Measurements from ENCODE around the gene POU6F2.

DNA sequence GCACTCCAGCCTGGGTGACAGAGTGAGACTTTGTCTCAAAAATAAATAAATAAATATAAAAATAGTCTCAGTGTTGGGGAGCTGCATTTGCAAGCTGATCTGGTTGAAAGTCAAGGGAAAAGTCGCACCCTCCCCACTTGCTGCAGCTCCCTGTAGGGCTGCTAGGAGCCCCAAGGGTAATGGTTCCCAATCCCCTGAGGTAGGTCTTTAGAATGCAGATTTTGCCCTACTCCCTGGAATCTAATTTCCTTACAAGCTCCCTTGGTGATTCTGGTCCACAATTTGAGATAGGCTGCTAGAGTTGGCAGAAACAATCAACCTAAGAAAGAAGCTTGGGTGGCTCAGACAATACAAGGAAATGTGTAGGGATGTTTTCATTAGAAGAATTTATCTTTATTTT is 356.0 kb downstream of the POU6F2 start:
- TF ChIP-seq, protein P1, sequence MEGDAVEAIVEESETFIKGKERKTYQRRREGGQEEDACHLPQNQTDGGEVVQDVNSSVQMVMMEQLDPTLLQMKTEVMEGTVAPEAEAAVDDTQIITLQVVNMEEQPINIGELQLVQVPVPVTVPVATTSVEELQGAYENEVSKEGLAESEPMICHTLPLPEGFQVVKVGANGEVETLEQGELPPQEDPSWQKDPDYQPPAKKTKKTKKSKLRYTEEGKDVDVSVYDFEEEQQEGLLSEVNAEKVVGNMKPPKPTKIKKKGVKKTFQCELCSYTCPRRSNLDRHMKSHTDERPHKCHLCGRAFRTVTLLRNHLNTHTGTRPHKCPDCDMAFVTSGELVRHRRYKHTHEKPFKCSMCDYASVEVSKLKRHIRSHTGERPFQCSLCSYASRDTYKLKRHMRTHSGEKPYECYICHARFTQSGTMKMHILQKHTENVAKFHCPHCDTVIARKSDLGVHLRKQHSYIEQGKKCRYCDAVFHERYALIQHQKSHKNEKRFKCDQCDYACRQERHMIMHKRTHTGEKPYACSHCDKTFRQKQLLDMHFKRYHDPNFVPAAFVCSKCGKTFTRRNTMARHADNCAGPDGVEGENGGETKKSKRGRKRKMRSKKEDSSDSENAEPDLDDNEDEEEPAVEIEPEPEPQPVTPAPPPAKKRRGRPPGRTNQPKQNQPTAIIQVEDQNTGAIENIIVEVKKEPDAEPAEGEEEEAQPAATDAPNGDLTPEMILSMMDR (IDR thresholded peaks at IDR 0.05; ENCODE audit: low read length): no peak
- TF ChIP-seq EZH2 (optimal IDR thresholded peaks at IDR 0.05; ENCODE audit: low read depth, low read length): no peak
- TF ChIP-seq EZH2phosphoT487 (IDR thresholded peaks at IDR 0.05; ENCODE audit: low read length): no peak
